Measurements from ENCODE around the gene EXOSC7.

Gene EXOSC7

DNA sequence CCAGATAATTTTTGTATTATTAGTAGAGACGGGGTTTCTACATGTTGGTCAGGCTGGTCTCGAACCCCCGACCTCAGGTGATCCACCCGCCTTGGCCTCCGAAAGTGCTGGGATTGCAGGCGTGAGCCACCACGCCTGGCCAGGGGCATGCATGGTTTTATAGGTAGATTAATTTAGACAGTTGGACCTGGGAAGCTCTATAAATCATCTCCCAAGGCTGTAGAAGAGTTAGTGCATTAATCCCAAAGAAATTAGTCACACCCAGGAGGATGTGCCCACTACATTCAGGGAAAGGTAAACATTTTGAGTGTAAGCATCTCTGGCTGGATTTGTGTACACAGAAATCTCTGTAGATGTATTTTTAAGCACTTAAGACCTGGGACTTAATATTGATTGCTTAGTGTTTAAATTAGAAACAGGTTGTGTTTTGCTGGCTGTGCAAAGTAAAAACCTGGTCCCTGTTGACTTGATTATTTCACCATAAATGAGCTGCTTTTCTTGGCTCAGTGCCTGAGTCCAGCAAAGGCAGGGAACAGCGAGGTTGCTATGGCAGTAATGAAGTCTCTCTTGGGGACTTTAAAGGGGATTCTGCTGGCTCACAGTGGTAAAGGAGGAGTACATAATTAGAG is 19.2 kb downstream of the EXOSC7 start:
- DNase-seq = no peak

- DNase-seq = no peak
Observed at GRCh38 chr3:44996556-44996969, 20.5 kb downstream of the EXOSC7 start.

GRCh38 chr3:44999782-45000181 is 23.7 kb downstream of the EXOSC7 start:
- no peak for DNase-seq

GRCh38 chr3:45000823-45001222 is 24.8 kb downstream of the EXOSC7 start:
- no peak for DNase-seq

DNA sequence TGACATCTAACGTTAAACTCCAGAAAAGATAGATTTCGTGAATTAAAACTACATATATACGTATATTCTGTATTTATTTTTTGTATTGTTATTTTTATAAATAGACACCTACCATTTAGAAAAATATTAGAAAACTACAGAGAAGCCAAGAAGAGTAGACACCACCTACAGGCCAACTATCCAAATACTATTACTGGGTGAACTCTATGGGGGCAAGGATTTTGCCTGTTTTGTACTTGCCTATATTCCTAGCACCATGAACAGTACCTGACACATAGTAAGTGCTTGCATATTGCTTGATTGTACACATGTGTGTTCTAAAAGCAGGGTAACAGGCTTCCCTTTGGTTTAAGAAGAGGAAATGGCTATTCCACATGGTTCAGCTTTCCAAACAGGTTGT is 25.7 kb downstream of the EXOSC7 start:
- no peak for DNase-seq

GRCh38 chr3:45002139-45002660 is 26.2 kb downstream of the EXOSC7 start:
- DNase-seq = no peak

DNA sequence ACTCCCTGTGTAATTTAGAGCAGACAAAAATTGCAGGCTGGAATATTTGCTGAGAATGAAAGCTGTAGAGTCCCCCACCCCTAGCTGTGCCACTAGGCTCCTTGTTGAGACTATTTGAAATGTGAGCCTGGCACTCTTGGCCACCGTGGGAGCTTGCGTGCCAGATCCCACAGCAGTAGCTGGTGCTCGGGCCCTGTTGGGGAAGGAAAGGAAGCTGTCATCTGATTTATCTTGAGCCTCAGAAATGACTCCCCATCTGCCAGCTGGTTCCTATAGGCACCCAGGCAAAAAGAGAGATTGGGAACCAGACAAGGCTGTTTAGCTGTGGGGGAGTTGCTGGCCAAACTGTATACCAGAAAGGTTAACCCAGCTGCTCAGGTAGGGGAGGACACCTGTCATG is 26.7 kb downstream of the EXOSC7 start:
- DNase-seq = no peak

DNA sequence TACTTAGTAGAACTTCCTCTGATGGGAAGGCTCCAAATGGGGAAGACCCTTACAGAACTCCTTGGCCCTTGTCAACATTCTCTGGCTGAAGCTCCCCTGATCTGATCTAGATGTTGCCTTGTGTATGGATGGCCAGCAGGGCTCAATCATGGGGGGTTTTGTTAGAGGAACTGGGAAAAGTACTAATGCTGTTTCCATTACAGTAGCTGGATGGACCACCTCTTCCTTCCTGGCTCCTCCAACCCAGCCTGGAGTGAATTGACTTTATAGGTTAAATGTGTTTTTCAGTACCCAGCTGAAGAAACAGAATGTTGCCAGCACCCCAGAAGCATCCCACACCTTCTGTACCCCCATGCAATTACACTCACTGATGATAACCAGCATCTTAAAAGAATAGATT is 27.4 kb downstream of the EXOSC7 start:
- no peak for DNase-seq

GRCh38 chr3:45003859-45004258 is 27.8 kb downstream of the EXOSC7 start:
- DNase-seq = no peak

DNA sequence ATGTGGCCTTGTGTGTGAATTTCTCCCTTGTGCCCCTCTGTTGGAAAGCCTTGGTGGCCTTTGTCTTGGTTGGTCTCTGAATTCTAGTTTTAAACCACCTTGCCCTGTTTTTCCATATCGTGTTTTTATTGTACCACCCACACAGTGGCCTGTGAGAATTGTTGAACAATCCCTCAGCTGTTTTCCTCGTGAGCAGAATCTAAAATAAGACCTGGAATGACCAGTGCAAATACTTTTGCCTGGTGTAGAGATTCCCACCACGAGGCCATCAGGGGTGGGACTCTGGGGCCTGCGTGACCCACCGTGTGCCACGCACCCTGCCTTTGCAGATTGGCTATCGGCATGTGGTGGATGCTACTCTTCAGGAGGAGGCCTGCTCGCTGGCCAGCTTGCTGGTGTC is 31.0 kb downstream of the EXOSC7 start:
- DNase-seq = no peak

DNA sequence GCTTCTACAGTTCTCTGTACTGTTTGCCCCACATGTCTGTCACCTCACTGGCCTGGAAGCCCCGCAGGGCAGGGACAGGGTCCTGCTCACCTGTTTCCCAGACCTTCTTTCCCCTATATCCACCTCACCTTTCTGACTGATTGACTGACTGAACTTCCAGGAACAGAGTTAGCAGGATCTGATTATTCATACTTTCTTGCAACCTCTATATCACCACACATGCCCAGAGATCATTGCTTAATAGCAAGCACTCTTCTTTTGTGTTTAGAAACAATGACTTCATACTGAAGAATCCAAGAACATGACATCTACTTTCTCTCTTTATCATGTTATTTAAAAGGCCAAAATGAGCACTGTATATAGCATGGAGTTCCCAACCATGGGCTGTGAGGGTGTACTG is 32.1 kb downstream of the EXOSC7 start:
- DNase-seq = no peak

DNA sequence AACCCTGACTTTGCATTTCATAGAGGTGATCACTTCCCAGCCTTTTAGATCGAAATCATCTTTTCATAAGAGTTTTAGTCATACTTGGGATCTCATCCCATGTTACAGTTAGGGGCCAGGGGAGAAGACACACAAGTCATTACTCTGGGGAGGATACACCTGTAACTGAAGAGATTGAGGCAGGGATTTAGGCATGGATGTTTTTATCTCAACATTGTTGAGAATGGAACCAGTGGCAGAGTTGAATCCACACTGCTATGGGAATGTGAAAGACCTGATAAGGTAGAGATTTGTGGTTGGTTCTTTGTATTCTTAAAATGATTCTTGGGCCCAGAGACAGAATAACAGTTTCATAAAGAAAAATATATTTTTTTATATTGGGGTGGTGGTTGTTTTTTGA is 33.8 kb downstream of the EXOSC7 start:
- DNase-seq = no peak

GRCh38 chr3:45010811-45011333 is 34.8 kb downstream of the EXOSC7 start:
- no peak for DNase-seq

DNA sequence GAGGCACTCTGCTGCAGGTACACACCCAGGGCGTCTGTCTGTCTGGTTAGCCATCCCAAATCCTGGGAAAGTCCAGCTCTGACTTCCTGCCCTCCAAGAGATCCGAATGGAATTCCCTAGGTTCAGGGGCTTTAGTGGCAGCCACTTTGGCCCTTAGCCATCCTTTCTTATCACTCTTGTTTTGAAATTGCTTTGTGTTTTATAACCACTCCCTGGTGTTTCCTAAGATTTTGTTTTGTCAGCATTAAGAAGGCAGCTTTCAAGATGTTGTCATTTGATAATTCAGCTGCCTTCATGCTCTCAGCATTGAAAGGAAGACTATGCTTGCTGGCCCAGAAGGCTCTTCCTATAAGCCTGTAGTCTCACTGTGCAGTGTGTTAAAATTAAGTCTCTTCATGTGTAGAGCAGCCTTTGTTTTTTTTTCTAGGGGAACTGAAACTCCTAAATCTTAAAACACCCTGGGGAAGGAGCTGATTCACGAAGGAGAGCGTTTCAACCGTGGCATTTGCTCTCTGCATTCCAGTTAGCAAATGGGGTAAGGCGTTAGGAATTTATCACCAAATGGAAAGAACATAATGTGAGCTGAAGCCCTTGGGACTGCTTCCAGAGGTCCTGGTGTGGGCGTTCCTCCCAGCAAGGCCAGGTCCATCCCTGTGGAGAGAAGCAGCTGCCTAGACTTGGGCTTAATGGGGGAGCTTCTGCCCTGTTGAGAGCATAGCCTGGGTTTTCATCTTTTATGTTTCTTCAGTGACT is 35.9 kb downstream of the EXOSC7 start:
- DNase-seq = no peak

DNA sequence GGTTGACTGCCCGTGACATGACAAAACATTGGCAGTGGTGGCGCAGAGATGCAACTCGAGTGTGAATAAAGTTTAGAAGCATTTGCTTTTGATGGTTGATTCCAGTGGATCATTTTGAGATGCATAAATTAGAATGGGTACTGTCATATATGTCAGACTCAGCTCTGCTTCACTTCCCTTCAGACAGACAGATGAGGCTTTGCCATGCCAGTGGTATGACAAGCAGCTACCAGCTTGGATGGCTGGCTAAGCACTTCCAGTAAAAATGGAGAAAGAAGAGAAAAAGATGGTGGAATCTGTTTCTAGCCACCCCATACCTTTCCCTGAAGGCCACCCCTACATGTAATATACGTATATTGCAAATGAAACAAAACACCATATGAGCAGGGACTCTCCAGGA is 36.5 kb downstream of the EXOSC7 start:
- DNase-seq = no peak

- no peak for DNase-seq
Observed at GRCh38 chr3:45016916-45017315, 40.9 kb downstream of the EXOSC7 start.

GRCh38 chr3:45017821-45018220 is 41.8 kb downstream of the EXOSC7 start:
- no peak for DNase-seq

DNA sequence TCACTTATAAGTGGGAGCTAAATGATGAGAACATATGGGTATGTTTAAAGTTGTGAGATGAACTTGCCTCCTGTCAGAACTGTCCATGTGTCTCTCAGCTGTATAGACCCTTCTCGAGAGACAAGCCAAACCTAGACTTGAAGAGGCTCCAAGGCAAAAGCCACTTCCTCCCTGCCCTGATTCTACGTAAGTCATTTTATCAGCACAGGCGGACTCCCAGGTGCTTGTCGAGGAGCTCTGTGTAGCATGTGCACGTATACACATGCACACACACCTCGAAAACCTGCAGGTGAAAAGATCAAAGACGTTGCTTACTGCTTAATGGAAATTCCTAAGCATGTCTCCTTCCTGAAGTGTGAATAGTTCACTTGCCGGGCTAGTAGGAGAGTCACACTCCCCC is 44.5 kb downstream of the EXOSC7 start:
- no peak for DNase-seq

DNA sequence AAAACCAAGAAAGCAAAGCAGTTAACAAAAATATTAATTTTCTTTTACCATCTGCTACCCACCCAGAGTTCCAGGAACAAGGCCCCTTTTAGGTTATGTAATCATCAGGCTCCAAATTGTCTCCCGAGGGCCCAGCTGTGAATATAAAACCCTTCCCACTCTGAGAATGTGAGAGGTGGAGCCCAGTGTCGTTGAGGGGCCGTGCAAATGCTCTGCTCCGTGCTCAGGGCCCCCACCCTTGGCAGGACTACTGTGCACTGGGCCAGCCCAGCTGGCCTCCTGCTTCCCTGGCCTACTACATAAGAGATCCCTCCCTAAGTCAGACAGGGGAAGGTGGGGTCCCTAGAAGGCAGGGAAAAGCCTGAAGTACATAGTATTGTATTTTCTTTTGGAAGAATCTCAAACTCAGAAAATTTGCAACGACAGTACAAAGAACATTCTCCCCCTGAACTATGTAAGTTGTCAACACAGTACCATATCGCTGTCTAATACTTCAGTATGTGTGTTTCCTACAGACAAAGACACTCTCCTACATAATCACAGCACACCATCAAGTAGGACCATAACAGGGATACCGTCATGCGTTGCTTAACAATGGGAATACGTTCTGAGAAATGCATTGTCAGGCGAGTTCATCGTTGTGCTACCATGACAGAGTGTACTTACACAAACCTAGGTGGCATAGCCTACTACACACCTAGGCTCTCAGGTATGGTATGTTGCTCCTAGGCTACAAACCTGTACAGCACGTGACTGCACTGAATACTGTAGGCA is 45.7 kb downstream of the EXOSC7 start:
- no peak for DNase-seq

GRCh38 chr3:45023675-45024074 is 47.6 kb downstream of the EXOSC7 start:
- no peak for DNase-seq

- no peak for DNase-seq
Observed at GRCh38 chr3:45024542-45025255, 48.7 kb downstream of the EXOSC7 start.

DNA sequence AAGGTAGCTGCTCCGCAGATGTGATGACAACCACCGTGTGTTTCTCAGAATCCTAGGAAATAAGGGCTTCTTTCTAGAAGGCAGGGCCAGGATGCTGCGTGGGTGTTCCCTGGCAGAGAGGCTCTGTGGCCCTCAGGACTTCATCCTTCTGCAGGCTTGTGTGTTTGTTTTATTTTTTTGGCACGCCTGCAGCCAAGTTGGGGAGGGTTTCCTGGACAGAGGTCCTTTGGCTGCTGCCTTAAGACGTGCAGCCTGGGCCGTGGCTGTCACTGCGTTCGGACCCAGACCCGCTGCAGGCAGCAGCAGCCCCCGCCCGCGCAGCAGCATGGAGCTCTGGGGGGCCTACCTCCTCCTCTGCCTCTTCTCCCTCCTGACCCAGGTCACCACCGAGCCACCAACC is 50.0 kb downstream of the EXOSC7 start, which contains the start of gene CLEC3B:
Gene CLEC3B, plus strand, starts transcription at position 266 of the 400 bp plus-strand sequence. Its CDS starts 60 bp downstream, at position 326.
- DNase-seq = no peak

DNA sequence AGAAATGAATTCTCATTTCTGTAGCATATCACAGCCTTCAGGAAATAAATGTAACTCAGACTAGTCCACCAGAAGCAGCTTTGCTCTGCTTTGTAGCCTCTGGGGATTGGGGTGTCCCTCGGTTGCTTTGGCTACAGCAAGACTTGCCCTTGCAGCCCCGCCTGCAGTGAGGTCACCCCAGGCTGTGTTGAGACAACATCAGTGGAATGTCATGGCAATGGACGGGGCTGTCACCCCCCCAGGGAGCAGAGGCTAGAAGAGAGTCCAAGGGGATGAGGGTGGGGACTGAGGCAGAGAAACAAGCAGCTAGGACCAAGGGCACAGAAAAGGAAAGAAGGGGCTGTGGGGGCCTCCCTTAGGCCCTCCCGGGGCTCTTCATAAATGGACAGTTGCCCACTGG is 50.9 kb downstream of the EXOSC7 start:
- no peak for DNase-seq

All from stimulated activated naive CD4-positive, alpha-beta T cell treated with Interleukin-2 at 50 U/mL for 16 hours (primary cell).